Mononuclear cell (primary cell): Measurements from ENCODE around the gene PTPRN2. TPM values are rescaled to one million over a fixed set of nuclear protein-coding genes. Genes with fewer than 3 reads are reported as not detected.
"Not testable (repeated sequence)": the region's sequence is repeated elsewhere in the genome, so short reads cannot be mapped to it uniquely, and the experiment has no call there.

ENCODE experiments used
- H3K27me3 ChIP-seq: 2 replicates; pipeline ENCODE4 v1.6.0; 2011; ENCODE audit warnings: low read length, control low read depth; ENCODE audit not compliant: insufficient read depth
- H3K4me1 ChIP-seq: 2 replicates; pipeline ENCODE4 v1.5.1; 2011; ENCODE audit warnings: mild to moderate bottlenecking, low read length, control low read depth; ENCODE audit not compliant: insufficient read depth
- H3K4me3 ChIP-seq: 2 replicates; pipeline ENCODE4 v1.5.1; 2011; ENCODE audit warnings: mild to moderate bottlenecking, low read length, moderate library complexity
- H3K9me3 ChIP-seq: 2 replicates; pipeline ENCODE4 v1.5.1; 2011; ENCODE audit warnings: low read depth, mild to moderate bottlenecking, control low read depth, low read length
- total RNA-seq: library from RNA; depleted of rRNA; stranded (reverse); fragments of >200 nt; gene quantifications from one replicate; pipeline ENCODE4 v1.2.3, GENCODE V29; 2012

The PTPRN2 gene
- total RNA-seq, 1 donor, result 0.31 TPM

- no peaks in the 10 kb centered on the region for H3K27me3 ChIP-seq
- H3K4me1 ChIP-seq, result peaks cover 4% of the 10 kb centered on the region
- H3K4me3 ChIP-seq, result no peak overlapping the region
- H3K9me3 ChIP-seq, result no peaks in the 10 kb centered on the region
Measured at GRCh38 chr7:158541346-158542010, 46.1 kb downstream of the PTPRN2 start.

DNA sequence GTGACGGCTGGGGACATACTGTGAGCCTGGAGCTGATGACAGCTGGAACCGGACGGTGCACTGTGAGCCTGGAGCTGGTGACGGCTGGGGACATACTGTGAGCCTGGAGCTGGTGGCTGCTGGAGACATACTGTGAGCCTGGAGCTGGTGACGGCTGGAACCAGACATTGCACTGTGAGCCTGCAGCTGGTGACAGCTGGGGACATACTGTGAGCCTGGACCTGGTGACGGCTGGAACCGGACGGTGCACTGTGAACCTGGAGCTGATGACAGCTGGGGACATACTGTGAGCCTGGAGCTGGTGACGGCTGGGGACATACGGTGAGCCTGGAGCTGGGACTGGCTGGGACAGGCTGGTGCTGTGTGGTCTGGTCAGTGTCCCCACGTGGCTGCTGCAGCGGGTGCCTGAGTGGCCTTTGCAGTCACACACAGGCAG lies 47.9 kb downstream of the PTPRN2 start:
- Histone ChIP-seq H3K27me3 (no peaks in the 10 kb centered on the region), H3K4me3 (no peak overlapping the region), H3K4me1 (peaks cover 4% of the 10 kb centered on the region), H3K9me3 (no peaks in the 10 kb centered on the region)

- Histone ChIP-seq H3K4me1 (peaks cover 4% of the 10 kb centered on the region), H3K27me3 (no peaks in the 10 kb centered on the region), H3K9me3 (no peaks in the 10 kb centered on the region), H3K4me3 (no peak overlapping the region)
Measured at GRCh38 chr7:158538156-158538946, 49.3 kb downstream of the PTPRN2 start.

GRCh38 chr7:158537516-158537882 lies 50.1 kb downstream of the PTPRN2 start:
- H3K4me1 ChIP-seq, result peaks cover 4% of the 10 kb centered on the region
- H3K27me3 ChIP-seq, result no peaks in the 10 kb centered on the region
- H3K4me3 ChIP-seq, result no peak overlapping the region
- no peaks in the 10 kb centered on the region for H3K9me3 ChIP-seq

DNA sequence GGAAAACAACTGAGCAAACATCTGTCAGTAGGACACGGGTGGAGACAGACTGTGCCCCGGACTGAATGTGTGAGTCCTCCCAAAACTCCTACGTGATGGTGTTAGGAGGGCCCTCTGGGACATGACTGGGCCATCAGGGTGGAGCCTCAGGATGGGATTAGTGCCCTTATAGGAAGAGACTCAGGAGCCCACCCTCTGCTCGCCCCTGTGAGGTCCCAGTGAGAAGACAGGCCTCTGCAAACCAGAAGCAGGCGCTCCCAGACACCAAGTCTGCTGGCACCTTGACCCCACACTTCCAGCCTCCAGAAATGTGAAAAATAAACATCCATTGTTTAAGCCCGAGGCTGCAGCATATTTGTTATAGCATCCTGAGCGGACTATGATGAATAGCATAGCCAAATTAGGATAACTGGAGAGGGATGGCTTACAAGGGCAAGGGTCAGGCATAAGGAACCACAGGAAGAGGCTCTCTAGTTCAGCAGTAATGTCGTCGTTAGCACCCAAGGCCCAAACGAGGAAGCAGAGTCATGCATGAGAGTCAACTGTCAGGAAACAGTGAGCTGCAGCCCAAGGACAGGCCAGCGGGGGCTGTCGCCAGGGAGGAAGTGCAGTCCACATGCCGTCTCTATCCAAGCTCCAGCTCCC lies 50.6 kb downstream of the PTPRN2 start:
- no peaks in the 10 kb centered on the region for H3K9me3 ChIP-seq
- H3K4me1 ChIP-seq, result peaks cover 4% of the 10 kb centered on the region
- no peaks in the 10 kb centered on the region for H3K27me3 ChIP-seq
- H3K4me3 ChIP-seq, result no peak overlapping the region

- no peaks in the 10 kb centered on the region for H3K9me3 ChIP-seq
- no peaks in the 10 kb centered on the region for H3K27me3 ChIP-seq
- no peaks in the 10 kb centered on the region for H3K4me1 ChIP-seq
- no peak overlapping the region for H3K4me3 ChIP-seq
Measured at GRCh38 chr7:158535079-158535478, 52.5 kb downstream of the PTPRN2 start.

- Histone ChIP-seq H3K4me1 (no peaks in the 10 kb centered on the region), H3K9me3 (no peaks in the 10 kb centered on the region), H3K27me3 (no peaks in the 10 kb centered on the region), H3K4me3 (no peak overlapping the region)
Measured at GRCh38 chr7:158534598-158534997, 53.0 kb downstream of the PTPRN2 start.

GRCh38 chr7:158534134-158534515 lies 53.5 kb downstream of the PTPRN2 start:
- H3K4me3 ChIP-seq, H3K9me3 ChIP-seq, H3K4me1 ChIP-seq, H3K27me3 ChIP-seq: not testable (repeated sequence)

DNA sequence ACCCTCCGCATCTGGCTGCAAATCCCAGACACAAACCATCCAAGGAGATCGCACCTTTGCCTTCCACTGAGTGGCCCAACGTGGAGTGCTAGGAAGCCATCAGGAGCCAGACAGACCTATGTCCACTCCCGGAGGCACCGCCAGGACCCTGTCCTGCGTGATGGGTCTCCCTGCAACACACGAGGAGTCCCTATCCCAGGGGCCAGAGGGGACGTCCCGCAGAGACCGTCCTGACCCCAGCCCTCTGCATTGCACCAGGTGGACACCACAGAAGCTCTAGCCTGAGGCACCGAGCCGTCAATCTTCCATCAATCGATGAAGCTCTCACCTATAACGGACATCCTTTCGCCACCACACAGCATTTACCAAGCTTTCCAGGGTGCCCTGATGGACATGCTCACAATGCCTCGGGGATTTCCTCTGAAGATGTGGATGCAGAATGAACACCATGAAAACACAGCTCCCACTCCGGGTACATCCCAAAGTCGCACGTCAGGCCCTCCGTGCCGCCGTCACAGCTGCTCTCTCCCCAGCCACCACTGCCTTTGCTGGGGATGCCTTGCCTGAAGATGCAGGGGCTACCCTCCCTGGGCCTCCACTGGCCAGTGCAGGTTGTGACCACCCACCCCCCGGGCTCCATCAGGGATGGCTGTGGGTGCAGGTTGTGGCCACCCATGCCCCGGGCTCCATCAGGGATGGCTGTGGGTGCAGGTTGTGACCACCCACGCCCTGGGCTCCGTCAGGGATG lies 54.1 kb downstream of the PTPRN2 start:
- Histone ChIP-seq H3K4me1 (no peaks in the 10 kb centered on the region), H3K4me3 (no peak overlapping the region), H3K27me3 (no peaks in the 10 kb centered on the region), H3K9me3 (no peaks in the 10 kb centered on the region)

DNA sequence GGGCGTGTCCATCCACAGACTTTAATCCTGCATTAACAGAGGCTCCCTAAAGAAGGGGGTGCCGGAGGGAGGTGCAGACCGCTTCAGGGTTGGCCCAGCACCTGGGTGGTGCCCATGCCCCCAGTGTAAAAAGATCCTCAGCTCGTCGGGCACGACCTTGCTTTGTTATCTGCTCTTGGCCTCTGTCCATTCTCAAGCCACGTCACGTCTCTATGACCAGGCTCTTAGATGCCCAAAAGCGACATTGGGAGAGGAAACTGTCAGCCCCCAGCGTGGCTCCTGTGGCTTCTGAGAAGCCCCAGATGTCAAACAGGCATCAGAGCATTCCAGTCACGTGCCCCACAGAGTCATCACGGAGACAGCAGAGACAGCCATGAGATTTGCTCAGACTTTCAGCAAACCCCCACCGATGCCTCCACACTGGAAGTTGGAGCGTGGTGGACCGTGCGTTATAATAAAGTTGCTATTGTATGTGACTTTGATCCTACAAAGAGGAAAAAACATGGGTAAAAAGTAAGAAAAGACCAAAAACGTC lies 55.5 kb downstream of the PTPRN2 start:
- Histone ChIP-seq H3K4me1 (no peaks in the 10 kb centered on the region), H3K4me3 (no peak overlapping the region), H3K9me3 (no peaks in the 10 kb centered on the region), H3K27me3 (no peaks in the 10 kb centered on the region)

- Histone ChIP-seq H3K27me3 (no peaks in the 10 kb centered on the region), H3K9me3 (no peaks in the 10 kb centered on the region), H3K4me3 (no peak overlapping the region), H3K4me1 (no peaks in the 10 kb centered on the region)
Measured at GRCh38 chr7:158531661-158532060, 56.0 kb downstream of the PTPRN2 start.

DNA sequence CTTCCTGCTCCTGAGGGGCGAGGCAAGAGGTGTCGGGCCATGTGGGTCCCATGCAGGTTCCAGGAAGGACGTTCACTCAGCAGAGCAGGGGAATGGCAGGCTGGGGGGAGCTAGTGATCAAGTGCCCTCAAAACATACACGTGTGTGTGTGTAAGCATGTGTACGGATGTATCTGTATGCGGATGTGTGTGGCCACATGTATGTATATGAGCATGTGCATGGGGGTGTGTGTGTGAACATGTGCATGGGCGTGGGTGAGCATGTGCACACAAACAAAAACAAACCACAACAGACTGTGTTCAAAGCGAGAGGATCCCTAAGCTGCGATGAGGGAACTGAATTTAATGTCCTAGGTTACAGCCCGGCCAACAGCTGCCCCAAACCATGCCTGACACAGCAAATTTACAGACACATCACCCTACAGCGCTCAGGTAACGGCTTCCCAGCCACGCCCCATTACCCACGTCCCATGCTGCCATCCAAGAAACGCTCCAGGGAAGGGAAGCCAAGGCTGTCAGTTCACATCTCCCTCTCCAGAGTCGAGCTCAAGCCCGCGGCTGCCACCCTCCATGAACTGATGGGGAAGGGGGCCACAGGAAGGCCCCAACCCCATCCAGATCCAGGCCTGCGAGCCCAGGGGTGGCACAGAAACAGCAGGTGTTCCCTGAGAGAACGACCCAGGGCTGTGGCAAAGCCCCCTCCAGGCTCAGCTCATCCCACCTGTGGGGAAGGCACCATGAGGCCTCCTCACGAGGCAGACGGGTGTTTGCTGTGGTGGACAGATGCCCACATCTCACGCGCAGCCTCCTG lies 56.6 kb downstream of the PTPRN2 start:
- H3K9me3 ChIP-seq, result no peaks in the 10 kb centered on the region
- H3K4me3 ChIP-seq, result no peak overlapping the region
- no peaks in the 10 kb centered on the region for H3K27me3 ChIP-seq
- no peaks in the 10 kb centered on the region for H3K4me1 ChIP-seq

- Histone ChIP-seq H3K27me3 (no peaks in the 10 kb centered on the region), H3K4me3 (no peak overlapping the region), H3K9me3 (no peaks in the 10 kb centered on the region), H3K4me1 (no peaks in the 10 kb centered on the region)
Measured at GRCh38 chr7:158529181-158530096, 58.2 kb downstream of the PTPRN2 start.
